OCI-LY7 (cell line): ENCODE results near the gene DAP3. TPM values are rescaled to one million over a fixed set of nuclear protein-coding genes. Genes with fewer than 3 reads are reported as not detected.
A peak's percentile ranks its signal among the peaks of the same experiment; 100 is the strongest.
"Not testable (repeated sequence)": the region's sequence is repeated elsewhere in the genome, so short reads cannot be mapped to it uniquely, and the experiment has no call there.

Experiments
- BruUV-seq: library from RNA; stranded (reverse); fragments of 400-500 nt; replicated peaks from 2 replicates; lab custom pipeline; 2021; lab: Mats Ljungman, UMichigan
- CTCF ChIA-PET: fragments of 300-600 bp; sonication (Branson Sonifier 250); formaldehyde crosslinking; loops from one replicate; lab custom pipeline; 2022; ENCODE audit warnings: antibody characterized with exemption; ENCODE audit not compliant: unreplicated experiment; lab: Charles Lee
- POLR2A ChIA-PET: fragments of 300-600 bp; sonication (Branson Sonifier 250); formaldehyde crosslinking; loops from one replicate; lab custom pipeline; 2022; ENCODE audit warnings: antibody characterized with exemption; lab: Charles Lee
- DNase-seq: peaks from one replicate; pipeline ENCODE4 v3.0.0-alpha.2; 2015; ENCODE audit warnings: low spot score
- H2AFZ ChIP-seq: fragments of 200-600 bp; sonication (generic), shearing (Covaris generic); 2 replicates; pipeline ENCODE4 v1.6.1; 2014; ENCODE audit warnings: mild to moderate bottlenecking, antibody characterized with exemption, low read length, moderate library complexity
- H3K27ac ChIP-seq: fragments of 200-600 bp; sonication (generic); 2 replicates; pipeline ENCODE4 v1.5.1; 2014; ENCODE audit warnings: mixed run types, low read depth, mild to moderate bottlenecking, moderate library complexity, low read length, inconsistent platforms; ENCODE audit not compliant: poor library complexity, severe bottlenecking
- H3K36me3 ChIP-seq: fragments of 200-600 bp; sonication (generic); 2 replicates; pipeline ENCODE4 v1.6.1; 2014; ENCODE audit warnings: mild to moderate bottlenecking, antibody characterized with exemption, low read length, moderate library complexity, mixed read lengths; ENCODE audit not compliant: insufficient read depth
- H3K4me1 ChIP-seq: fragments of 200-600 bp; sonication (generic); 2 replicates; pipeline ENCODE4 v1.5.1; 2014; ENCODE audit warnings: mild to moderate bottlenecking, low read length; ENCODE audit not compliant: insufficient read depth, poor library complexity, severe bottlenecking
- H3K4me2 ChIP-seq: fragments of 200-600 bp; sonication (generic); 2 replicates; pipeline ENCODE4 v1.6.1; 2014; ENCODE audit warnings: mild to moderate bottlenecking, low read length
- H3K4me3 ChIP-seq: fragments of 200-600 bp; sonication (generic); 2 replicates; pipeline ENCODE4 v1.5.1; 2014; ENCODE audit warnings: mild to moderate bottlenecking, low read depth, low read length; ENCODE audit not compliant: poor library complexity, severe bottlenecking
- H3K79me2 ChIP-seq: fragments of 200-600 bp; sonication (generic); 2 replicates; pipeline ENCODE4 v1.6.1; 2016; ENCODE audit warnings: low read depth, mild to moderate bottlenecking, low read length, moderate library complexity, mixed read lengths; ENCODE audit not compliant: insufficient read depth
- H3K9me2 ChIP-seq: fragments of 200-600 bp; sonication (generic); 2 replicates; pipeline ENCODE4 v1.6.1; 2016; ENCODE audit warnings: mild to moderate bottlenecking, low read length, mixed read lengths; ENCODE audit not compliant: insufficient read depth
- H3K9me3 ChIP-seq: fragments of 200-600 bp; sonication (generic); 2 replicates; pipeline ENCODE4 v1.6.1; 2014; ENCODE audit warnings: mild to moderate bottlenecking, mixed run types, low read length, mixed read lengths
- H4K20me1 ChIP-seq: fragments of 200-600 bp; sonication (generic); 2 replicates; pipeline ENCODE4 v1.6.1; 2014; ENCODE audit warnings: mild to moderate bottlenecking, antibody characterized with exemption, low read length, moderate library complexity, mixed read lengths; ENCODE audit not compliant: insufficient read depth
- EZH2phosphoT487 ChIP-seq: fragments of 200-600 bp; sonication (generic); IDR thresholded peaks from 2 replicates; pipeline ENCODE4 v1.6.1; 2018; ENCODE audit warnings: low read depth, borderline replicate concordance, mild to moderate bottlenecking, mixed run types, antibody characterized with exemption, low read length, moderate library complexity, mixed read lengths
- intact Hi-C: fragments of 100-400 bp; cut with micrococcal nuclease; formaldehyde crosslinking; loops from one replicate; pipeline ENCODE4 v1.10.0; 2022; ENCODE audit not compliant: unreplicated experiment
- total RNA-seq, 2 experiments: library from RNA; depleted of rRNA in 1 of 2; stranded (reverse); fragments of >200 nt in 1 of 2; shearing (Covaris generic) in 1 of 2; gene quantifications; 2 replicates each; pipeline ENCODE4 v1.2.3, GENCODE V29; 2014 to 2022
- TF ChIP-seq, protein P1 (sequence below): fragments of 200-600 bp; sonication (generic); conservative IDR thresholded peaks from 2 replicates; pipeline ENCODE4 v1.5.1; 2014; ENCODE audit warnings: mild to moderate bottlenecking, antibody characterized with exemption, low read length, moderate library complexity, mixed read lengths

Gene DAP3
- total RNA-seq, 2 experiments from 2014 or later = 110 to 178 TPM

DNA sequence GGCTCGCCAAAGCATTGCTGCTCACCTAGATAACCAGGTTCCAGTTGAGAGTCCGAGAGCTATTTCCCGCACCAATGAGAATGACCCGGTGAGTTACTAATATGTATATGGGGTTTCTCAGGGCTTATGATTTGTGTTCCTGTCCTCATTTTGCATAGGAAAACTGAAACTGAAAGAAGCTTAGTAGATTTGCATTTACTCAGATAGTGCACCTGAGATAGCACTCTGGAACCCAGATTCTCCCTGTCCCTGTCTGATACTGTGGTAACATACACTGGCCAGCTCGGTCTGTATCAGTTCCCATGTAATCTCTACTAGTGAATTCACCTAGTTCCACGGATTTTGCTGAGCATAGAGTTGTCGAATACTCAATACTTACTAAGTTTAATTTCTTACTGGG, 28.1 kb downstream of the DAP3 start:
- Histone ChIP-seq H3K79me2 (peaks cover 24% of the 10 kb centered on the region), H3K4me3 (no peak overlapping the region), H4K20me1 (no peaks in the 10 kb centered on the region), H2AFZ (no peak overlapping the region), H3K27ac (no peak overlapping the region), H3K4me2 (peak overlapping the region; percentile 0; the same call in 1 of the 2 replicates), H3K4me1 (peaks cover 9% of the 10 kb centered on the region), H3K9me3 (no peaks in the 10 kb centered on the region), H3K36me3 (peaks cover 86% of the 10 kb centered on the region), H3K9me2 (no peaks in the 10 kb centered on the region)
- ChIA-PET CTCF (no interaction called here), POLR2A (interaction anchor here (0.7 kb wide), 1 partner anchor 366 kb away, joined by 10 read pairs; no protein-coding TSS in a partner anchor)
- TF ChIP-seq, protein P1, sequence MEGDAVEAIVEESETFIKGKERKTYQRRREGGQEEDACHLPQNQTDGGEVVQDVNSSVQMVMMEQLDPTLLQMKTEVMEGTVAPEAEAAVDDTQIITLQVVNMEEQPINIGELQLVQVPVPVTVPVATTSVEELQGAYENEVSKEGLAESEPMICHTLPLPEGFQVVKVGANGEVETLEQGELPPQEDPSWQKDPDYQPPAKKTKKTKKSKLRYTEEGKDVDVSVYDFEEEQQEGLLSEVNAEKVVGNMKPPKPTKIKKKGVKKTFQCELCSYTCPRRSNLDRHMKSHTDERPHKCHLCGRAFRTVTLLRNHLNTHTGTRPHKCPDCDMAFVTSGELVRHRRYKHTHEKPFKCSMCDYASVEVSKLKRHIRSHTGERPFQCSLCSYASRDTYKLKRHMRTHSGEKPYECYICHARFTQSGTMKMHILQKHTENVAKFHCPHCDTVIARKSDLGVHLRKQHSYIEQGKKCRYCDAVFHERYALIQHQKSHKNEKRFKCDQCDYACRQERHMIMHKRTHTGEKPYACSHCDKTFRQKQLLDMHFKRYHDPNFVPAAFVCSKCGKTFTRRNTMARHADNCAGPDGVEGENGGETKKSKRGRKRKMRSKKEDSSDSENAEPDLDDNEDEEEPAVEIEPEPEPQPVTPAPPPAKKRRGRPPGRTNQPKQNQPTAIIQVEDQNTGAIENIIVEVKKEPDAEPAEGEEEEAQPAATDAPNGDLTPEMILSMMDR = no peak
- TF ChIP-seq EZH2phosphoT487 = no peak
- no TSS peak for BruUV-seq
- DNase-seq = peak; percentile 16
- intact Hi-C loops = no loop called here

DNA sequence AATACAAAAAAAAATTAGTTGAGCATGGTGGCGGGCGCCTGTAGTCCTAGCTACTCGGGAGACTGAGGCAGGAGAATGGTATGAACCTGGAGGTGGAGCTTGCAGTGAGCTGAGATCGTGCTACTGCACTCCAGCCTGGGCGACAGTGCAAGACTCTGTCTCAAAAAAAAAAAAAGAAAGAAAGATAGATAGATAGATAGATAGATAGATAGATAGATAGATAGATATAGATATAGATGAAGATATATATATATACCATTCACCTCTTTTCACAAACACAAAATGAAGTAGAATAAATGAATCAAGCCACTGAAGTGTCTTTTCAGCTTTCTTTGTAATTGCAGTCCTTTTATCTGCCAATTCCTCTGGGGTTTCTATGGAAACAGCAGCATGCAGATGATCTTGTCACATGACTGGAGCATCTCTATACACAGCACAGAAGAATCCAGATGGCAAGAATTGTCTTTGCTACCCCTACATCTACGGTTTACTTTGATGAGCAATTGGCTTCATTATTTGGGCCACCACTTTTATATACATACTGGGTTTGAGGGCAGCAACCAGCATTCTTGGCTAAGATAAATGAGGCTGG, 29.7 kb downstream of the DAP3 start:
- H3K9me2 ChIP-seq, DNase-seq, H3K4me3 ChIP-seq, CTCF ChIA-PET, intact Hi-C loops, H3K9me3 ChIP-seq, H3K4me1 ChIP-seq, BruUV-seq, H3K4me2 ChIP-seq, H2AFZ ChIP-seq, H4K20me1 ChIP-seq, H3K27ac ChIP-seq: not testable (repeated sequence)
- H3K79me2 ChIP-seq = peaks cover 18% of the 10 kb centered on the region; the same call in 1 of the 2 replicates
- H3K36me3 ChIP-seq = peaks cover 87% of the 10 kb centered on the region
- POLR2A ChIA-PET = interaction anchor here (0.7 kb wide), 1 partner anchor 89 kb away, joined by 5 read pairs; no protein-coding TSS in a partner anchor

DNA sequence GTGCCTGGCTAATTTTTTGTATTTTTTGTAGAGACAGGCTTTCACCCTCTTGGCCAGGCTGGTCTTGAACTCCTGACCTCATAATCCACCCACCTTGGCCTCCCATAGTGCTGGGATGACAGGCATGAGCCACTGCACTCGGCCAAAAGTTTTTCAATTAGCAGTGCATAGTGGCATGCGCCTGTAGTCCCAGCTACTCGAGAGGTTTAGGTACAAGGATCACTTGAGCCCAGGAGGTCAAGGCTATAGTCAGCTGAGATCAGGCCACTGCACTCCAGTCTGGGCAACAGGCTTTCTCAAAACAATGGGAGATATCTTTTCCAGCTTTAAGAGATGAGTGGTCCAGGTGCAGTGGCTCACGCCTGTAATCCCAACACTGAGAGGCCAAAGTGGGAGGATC, 30.8 kb downstream of the DAP3 start:
- Histone ChIP-seq H3K9me3 (no peaks in the 10 kb centered on the region), H3K4me3 (no peak overlapping the region), H3K4me1 (peaks cover 9% of the 10 kb centered on the region), H3K4me2 (no peak overlapping the region), H3K36me3 (peaks cover 80% of the 10 kb centered on the region), H3K9me2 (no peaks in the 10 kb centered on the region), H3K79me2 (peaks cover 11% of the 10 kb centered on the region; the same call in 1 of the 2 replicates), H4K20me1 (no peaks in the 10 kb centered on the region), H2AFZ (no peak overlapping the region), H3K27ac (no peak overlapping the region)
- ChIA-PET POLR2A (no interaction called here), CTCF (no interaction called here)
- BruUV-seq = no TSS peak
- intact Hi-C loops = no loop called here
- no peak for TF ChIP-seq EZH2phosphoT487
- TF ChIP-seq, protein P1 = no peak
- no peak for DNase-seq
